Embryonic facial prominence (tissue), 1 donor: ENCODE data around the gene ZFR2.
"Not testable (repeated sequence)": the region's sequence is repeated elsewhere in the genome, so short reads cannot be mapped to it uniquely, and the experiment has no call there.

Experiments used
- DNase-seq: peaks from one replicate; pipeline ENCODE4 v3.0.0-alpha.2; 2016; ENCODE audit errors: extremely low spot score

The ZFR2 gene

GRCh38 chr19:3837332-3837731 lies 31.5 kb downstream of the ZFR2 start:
- no peak for DNase-seq

- DNase-seq = no peak
Observed at GRCh38 chr19:3836887-3837286, 32.0 kb downstream of the ZFR2 start.

DNA sequence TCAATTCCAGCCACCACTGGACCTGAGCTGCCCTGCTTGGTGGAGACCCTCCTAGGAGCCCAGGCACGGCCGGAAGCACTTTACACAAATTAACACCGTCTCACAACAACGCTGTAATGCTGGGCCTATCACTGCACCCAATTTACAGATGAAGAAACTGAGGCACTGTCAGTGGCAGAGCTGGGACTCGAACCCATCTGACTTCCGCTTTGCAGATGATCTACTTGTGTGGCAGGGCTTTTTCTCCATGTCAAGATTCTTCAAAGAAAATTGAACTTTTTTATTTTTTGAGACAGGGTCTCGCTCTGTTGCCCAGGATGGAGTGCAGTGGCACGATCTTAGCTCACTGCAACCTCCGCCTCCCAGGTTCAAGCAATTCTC lies 33.8 kb downstream of the ZFR2 start:
- no peak for DNase-seq

DNA sequence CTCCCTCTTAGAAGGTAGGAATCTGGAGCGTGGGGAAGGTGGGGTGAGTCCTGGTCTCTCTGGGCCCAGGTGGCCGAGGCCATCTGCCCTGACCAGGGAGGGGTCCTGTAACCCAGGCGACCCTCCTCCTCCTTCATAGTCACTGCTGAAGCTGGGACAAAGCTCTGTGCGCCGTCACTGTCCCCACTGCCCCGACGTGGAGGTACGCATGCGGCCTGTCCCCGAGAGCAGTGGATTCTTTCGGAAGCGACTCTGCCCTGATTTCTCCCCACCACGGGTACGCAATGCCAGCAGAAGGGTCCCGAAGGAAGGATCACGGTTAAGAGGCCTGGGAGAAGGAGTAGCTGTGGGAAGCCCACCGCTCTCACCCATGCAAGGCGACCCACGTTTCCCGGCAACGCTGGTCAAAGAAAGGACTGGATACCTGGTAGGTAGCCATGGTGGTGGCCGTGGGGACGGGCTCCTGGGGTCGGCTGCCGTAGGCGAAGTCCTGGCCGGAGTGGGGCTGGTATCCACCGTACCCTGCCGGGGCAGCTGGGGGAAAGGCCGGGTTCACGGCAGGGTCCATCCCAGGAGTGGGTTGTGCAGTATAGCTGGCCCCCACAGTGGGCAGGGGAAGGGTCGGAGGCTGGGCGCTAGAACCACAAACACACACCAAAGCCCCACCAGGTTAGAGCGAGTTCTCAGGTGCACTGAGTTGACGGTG lies 34.3 kb downstream of the ZFR2 start:
- DNase-seq = no peak

GRCh38 chr19:3833578-3834348 lies 35.1 kb downstream of the ZFR2 start:
- DNase-seq = no peak

DNA sequence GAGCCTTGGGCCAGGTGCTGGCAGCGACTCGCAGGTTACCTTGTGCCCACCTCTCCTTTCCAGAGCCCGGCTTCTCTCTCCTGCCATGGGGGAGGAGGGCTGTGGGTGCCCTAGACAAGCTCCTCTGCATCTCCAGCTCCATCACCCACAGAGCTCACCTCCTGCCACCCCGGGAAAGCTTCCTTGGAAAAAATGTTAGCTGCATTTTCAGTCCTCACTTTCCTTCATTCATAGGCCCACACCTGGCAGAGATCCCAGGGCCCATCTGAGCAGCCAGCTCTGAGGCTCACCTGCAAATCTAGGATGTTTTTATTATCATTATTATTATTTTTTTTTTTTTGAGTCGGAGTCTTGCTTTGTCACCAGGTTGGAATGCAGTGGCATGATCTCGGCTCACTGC lies 36.8 kb downstream of the ZFR2 start:
- no peak for DNase-seq

GRCh38 chr19:3831601-3832000 lies 37.2 kb downstream of the ZFR2 start:
- DNase-seq = no peak

DNA sequence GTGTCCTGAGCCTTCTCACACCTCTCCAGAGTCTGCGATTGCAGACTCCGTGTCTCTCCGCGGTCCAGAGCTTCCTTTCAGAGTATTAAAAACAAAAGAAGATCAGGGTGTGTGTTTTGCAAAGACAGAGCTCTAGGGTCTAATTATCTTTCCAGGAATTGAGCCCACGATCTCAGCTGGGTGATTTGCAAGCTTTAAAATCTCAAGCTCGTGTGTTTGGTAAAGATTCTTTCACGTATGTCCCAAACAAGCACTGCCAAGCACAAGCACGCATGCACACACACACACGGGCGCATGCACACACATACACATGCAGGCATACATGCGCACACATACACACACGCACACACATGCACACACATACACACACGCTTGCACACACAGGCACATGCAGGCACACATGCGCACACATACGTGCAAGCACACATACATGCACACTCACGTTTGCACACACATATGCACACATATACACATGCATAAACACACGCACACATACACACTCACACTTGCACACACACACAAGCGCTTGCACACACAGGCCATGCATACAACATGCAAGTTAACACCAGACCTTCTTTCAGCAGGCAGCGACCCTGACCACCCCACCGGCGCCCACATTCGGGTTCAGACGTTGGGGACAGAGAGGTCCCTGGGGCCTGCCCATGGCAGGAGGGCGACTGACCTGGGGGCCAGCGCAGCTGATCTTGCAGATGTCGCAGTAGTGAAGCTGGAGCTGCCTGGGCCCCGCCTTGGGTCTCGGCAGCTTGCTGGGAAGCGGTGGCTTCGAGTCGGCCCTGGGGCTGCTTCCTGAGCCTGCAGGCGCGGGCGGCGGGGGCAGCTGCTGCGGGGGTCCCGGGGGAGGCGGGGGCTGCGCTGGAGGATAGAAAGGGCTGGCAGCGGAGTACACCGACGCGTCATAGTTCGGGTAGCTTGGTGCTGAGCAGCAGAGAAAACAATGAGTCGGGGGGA lies 37.9 kb downstream of the ZFR2 start:
- DNase-seq = no peak

GRCh38 chr19:3827306-3827705 lies 41.5 kb downstream of the ZFR2 start:
- no peak for DNase-seq

GRCh38 chr19:3826163-3826562 lies 42.7 kb downstream of the ZFR2 start:
- DNase-seq = no peak

DNA sequence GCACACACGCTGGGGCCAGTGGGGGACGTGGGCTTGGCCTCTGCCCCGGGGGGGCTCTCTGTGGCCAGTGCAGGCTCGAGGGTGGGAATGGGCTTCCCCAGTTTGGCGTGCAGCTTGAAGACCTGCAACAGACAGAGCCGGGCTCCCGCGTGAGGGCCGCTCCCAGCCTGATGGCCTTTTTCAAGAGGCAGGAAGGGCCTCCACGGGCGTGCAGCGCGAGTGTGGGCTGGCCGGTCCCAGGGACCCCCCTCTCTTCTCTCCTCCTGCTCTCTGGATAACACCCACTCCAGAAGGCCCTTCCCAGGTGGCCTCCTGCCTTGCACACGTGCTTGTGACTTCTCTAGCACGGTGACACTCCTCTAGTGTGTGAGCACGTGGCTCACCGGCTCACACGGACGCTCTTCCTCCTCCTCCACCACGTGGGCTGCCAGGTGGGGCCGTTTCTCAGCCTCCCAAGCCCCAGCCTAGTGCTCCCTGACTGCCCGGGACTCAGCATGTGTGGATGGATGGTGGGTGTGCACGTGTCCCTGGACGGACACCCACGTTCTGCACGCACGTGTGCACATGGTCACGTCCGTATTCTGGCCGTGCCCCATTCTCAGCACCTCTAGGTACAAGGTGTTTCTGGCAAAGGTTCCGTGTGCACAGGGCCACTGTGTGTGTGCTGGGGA lies 43.4 kb downstream of the ZFR2 start:
- no peak for DNase-seq

- no peak for DNase-seq
Observed at GRCh38 chr19:3823350-3823713, 45.5 kb downstream of the ZFR2 start.

DNA sequence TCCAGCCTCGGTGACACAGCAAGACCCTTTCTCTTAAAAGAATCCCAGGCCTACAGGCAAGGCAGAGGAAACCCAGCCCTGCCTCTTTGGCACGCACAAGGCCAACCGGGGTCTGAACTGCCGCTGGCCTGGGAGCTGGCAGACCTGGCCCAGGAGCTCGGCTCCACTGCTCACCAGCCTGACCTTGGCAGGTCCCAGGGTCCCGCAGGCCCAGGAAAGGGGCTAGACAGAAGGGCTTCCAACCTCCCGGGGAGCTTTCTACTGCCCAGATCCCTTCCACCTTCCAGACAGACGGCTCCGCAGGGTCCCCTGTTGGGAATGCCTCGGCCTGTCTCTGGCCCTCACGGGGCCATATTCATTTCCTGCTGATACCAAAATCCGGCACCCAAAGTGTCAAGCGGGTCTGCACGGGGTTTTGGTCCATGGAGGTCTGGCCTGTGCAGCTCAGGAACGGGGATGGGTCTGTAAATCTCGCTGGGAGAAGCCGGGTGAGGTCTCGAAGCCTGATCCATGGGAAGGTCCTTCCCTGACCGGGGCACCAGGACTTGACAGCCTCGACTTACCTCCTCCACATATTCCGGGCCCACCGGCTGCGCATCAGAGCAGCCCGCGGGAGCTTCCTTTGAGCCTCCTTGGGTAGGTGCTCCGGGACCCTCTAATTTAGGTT lies 46.0 kb downstream of the ZFR2 start:
- DNase-seq = no peak

DNA sequence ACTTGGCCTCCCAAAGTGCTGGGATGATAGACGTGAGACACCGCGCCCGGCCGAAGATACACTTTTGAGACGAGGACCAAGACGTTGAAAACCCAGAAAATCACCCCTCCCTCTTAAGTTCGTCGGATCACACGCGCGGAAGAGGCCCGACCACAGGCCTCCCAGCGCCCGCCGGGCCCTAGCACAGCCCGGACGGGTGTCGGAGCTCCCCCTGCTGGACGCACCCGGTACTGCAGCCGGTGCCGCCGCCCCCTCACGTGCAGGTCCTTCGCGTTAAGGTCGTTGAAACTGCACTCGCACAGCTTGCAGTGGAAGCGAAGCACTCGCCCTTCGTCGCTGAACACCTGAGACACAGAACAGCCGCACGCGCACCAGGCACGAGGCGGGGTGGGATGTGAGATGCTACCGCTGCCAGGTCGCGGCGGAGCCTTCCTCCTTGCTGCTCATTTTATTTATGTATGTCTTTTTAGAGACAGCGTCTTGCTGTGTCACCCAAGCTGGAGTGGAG lies 46.9 kb downstream of the ZFR2 start:
- DNase-seq = no peak

GRCh38 chr19:3821156-3821555 lies 47.7 kb downstream of the ZFR2 start:
- no peak for DNase-seq

- DNase-seq = no peak
Observed at GRCh38 chr19:3819989-3820388, 48.8 kb downstream of the ZFR2 start.

DNA sequence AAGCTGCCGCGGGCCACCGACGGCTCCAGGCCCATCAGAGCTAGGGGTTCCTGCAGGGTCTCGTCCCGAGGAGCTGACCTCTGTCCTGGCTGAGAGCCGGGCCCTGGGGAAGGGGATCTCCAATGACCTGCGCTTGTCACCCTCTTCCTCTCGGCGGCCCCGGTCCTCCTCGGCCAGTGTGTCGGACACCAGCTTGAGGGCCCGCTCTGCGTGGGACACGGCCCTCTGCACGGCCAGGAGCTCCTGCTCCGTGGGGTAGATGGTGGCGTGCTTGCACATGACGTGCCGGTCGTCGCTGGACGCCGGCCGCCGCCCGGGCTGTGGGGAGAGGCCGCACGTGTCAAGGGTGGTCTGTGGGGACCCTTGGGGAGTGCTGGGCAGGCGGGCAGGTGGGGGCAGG lies 49.9 kb downstream of the ZFR2 start:
- DNase-seq = no peak

DNA sequence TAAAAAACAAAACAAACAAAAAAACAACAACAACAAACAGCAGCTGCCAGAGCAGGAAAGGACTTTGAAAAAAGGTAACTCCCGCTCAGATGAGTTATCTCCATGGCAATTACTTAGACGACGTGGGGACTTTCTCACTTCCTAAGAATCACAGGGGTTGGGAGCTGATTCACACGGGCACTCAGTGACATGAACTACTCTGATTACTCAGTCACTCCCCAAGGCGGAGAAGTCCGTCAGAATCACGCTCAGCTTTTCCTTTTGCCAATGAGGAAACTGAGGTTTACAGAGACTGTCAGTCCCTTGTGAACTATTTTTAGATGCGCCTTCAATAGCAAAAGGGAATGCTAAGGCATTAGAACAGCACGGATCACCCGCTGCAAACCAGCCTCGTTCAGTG lies 50.4 kb downstream of the ZFR2 start:
- no peak for DNase-seq

GRCh38 chr19:3817761-3818160 lies 51.1 kb downstream of the ZFR2 start:
- no peak for DNase-seq

- DNase-seq = no peak
Observed at GRCh38 chr19:3816566-3817218, 52.1 kb downstream of the ZFR2 start.

DNA sequence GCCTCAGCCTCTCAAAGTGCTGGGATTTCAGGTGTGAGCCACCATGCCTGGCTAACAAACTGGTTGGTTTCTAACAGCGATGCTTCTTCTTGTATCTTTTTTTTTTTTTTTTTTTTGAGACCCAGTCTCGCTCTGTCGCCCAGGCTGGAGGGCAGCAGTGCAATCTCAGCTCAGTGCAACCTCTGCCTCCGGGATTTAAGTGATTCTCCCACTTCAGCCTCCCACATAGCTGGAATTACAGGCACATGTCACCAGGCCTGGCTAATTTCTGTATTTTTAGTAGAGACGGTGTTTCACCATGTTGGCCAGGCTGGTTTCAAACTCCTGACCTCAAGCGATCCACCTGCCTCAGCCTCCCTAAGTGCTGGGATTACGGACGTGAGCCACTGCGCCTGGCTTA lies 52.7 kb downstream of the ZFR2 start:
- DNase-seq = not testable (repeated sequence)
